HEK293 (cell line): ENCODE results near the gene TGFB2.

ENCODE experiments used
- MZF1 ChIP-seq: fragments of 450-650 bp; formaldehyde crosslinking; IDR thresholded peaks from 2 replicates; pipeline ENCODE4 v1.5.1; 2017; ENCODE audit warnings: missing biosample characterization, missing genetic modification characterization, borderline replicate concordance
- PRDM1 ChIP-seq: fragments of 450-650 bp; formaldehyde crosslinking; IDR thresholded peaks from 2 replicates; pipeline ENCODE4; 2016; ENCODE audit warnings: missing biosample characterization, missing genetic modification characterization
- TRIM28 ChIP-seq: IDR thresholded peaks from 2 replicates; pipeline ENCODE4 v1.6.1; 2011; ENCODE audit warnings: low read length, control low read depth, borderline replicate concordance
- ZNF132 ChIP-seq: fragments of 450-650 bp; formaldehyde crosslinking; IDR thresholded peaks from 2 replicates; pipeline ENCODE4 v1.5.1; 2017; ENCODE audit warnings: missing biosample characterization, missing genetic modification characterization, borderline replicate concordance
- ZNF19 ChIP-seq: fragments of 450-650 bp; formaldehyde crosslinking; IDR thresholded peaks from 2 replicates; pipeline ENCODE4; 2016; ENCODE audit warnings: missing biosample characterization, missing genetic modification characterization, low read depth
- ZNF354C ChIP-seq: fragments of 450-650 bp; formaldehyde crosslinking; IDR thresholded peaks from 2 replicates; pipeline ENCODE4 v1.5.1; 2016; ENCODE audit warnings: missing biosample characterization, missing genetic modification characterization, low read depth, borderline replicate concordance
- TF ChIP-seq, protein P1 (sequence below): fragments of 450-650 bp; formaldehyde crosslinking; IDR thresholded peaks from 2 replicates; pipeline ENCODE4 v1.5.1; 2016; ENCODE audit warnings: missing biosample characterization, missing genetic modification characterization

DNA sequence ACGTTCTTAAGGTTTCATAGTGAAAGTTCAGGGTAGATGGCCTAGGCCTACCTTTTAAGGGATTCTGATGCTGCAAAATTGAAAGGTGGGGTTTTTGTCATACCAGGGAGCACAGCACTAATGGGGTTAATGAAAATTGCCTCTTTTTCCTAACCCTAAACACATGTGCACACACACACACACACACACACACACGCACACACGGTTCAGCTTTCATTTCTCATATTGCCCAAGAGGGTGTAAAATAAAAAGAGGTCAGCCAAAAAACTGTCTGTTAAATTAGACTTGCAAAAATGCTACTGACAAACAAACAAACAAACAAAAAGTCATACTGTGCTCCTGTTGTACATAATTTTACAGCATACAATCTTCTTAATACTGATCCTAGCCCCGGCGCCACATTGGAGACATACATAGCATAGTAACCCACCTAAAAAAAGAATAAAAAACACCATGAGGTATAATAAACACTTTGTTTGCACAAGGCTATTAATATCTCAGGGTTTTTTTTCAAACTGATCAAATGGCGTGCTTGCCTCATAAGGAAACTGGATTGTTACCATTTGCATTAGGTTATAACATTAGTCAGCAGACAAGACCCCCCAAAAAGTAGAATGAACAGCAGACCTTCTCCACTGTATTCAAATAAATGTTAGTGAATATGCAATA lies 69.1 kb downstream of the TGFB2 start:
- TF ChIP-seq ZNF132 (tag by site-specific recombination), result no peak
- no peak for TF ChIP-seq MZF1 (tag by site-specific recombination)
- no peak for TF ChIP-seq PRDM1 (tag by site-specific recombination)
- no peak for TF ChIP-seq ZNF19 (tag by site-specific recombination)
- TF ChIP-seq, protein P1, sequence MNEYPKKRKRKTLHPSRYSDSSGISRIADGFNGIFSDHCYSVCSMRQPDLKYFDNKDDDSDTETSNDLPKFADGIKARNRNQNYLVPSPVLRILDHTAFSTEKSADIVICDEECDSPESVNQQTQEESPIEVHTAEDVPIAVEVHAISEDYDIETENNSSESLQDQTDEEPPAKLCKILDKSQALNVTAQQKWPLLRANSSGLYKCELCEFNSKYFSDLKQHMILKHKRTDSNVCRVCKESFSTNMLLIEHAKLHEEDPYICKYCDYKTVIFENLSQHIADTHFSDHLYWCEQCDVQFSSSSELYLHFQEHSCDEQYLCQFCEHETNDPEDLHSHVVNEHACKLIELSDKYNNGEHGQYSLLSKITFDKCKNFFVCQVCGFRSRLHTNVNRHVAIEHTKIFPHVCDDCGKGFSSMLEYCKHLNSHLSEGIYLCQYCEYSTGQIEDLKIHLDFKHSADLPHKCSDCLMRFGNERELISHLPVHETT (tag by site-specific recombination), result no peak
- TF ChIP-seq ZNF354C (tag by site-specific recombination), result no peak
- no peak for TF ChIP-seq TRIM28
